ENCODE measurements around the gene ARHGAP40. TPM values are rescaled to one million over a fixed set of nuclear protein-coding genes. Genes with fewer than 3 reads are reported as not detected.

Gene ARHGAP40
- total and polyA plus RNA-seq, 2 of the 13 experiments (the other 11 are each of a cell fraction or from before 2014, with no cell fraction given) = 0.75 to 2.1 TPM

DNA sequence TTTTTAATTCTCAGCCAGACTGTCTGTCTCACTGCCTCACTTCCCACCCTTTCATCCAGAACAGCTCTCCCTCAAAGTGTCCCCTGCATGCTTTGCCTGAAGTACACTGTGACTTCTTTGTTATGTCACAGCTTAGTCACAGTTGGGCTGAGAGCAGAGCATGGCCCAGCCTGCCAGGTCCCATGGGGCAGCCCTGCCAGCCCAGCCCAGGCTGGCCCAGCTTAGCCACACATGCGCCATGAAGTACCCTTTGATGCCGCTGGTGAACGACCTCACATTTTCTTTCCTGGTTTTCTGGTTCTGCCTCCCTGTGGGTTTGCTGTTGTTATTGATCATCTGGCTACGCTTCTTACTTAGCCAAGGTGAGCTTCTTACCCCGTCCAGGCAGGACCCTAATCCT is 20.6 kb upstream of the ARHGAP40 start, which contains the start of gene ADIG (continued):
- TF ChIP-seq CBX5 (CRISPR knock-in tag; IDR thresholded peaks at IDR 0.05; ENCODE audit: borderline replicate concordance) (no peak), ZFP37 (CRISPR knock-in tag; IDR thresholded peaks at IDR 0.05; ENCODE audit: borderline replicate concordance) (no peak), IKZF4 (CRISPR knock-in tag; IDR thresholded peaks at IDR 0.05; ENCODE audit: borderline replicate concordance, low read depth, not compliant biosample characterization) (no peak), ZNF143 (CRISPR knock-in tag; IDR thresholded peaks at IDR 0.05) (no peak), CREB1 (IDR thresholded peaks at IDR 0.05) (0 out of 2 replicates have a peak, but pooled peaks have one; percentile 12), CREB1 (CRISPR knock-in tag; IDR thresholded peaks at IDR 0.05) (no peak), SMC3 (IDR thresholded peaks at IDR 0.05; ENCODE audit: low read length) (no peak), ARID2 (CRISPR knock-in tag; IDR thresholded peaks at IDR 0.05; ENCODE audit: borderline replicate concordance) (no peak)
- TF ChIP-seq, protein P1, sequence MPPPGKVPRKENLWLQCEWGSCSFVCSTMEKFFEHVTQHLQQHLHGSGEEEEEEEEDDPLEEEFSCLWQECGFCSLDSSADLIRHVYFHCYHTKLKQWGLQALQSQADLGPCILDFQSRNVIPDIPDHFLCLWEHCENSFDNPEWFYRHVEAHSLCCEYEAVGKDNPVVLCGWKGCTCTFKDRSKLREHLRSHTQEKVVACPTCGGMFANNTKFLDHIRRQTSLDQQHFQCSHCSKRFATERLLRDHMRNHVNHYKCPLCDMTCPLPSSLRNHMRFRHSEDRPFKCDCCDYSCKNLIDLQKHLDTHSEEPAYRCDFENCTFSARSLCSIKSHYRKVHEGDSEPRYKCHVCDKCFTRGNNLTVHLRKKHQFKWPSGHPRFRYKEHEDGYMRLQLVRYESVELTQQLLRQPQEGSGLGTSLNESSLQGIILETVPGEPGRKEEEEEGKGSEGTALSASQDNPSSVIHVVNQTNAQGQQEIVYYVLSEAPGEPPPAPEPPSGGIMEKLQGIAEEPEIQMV (CRISPR knock-in tag; IDR thresholded peaks at IDR 0.05; ENCODE audit: low read depth) = no peak
- TF ChIP-seq, protein P2, sequence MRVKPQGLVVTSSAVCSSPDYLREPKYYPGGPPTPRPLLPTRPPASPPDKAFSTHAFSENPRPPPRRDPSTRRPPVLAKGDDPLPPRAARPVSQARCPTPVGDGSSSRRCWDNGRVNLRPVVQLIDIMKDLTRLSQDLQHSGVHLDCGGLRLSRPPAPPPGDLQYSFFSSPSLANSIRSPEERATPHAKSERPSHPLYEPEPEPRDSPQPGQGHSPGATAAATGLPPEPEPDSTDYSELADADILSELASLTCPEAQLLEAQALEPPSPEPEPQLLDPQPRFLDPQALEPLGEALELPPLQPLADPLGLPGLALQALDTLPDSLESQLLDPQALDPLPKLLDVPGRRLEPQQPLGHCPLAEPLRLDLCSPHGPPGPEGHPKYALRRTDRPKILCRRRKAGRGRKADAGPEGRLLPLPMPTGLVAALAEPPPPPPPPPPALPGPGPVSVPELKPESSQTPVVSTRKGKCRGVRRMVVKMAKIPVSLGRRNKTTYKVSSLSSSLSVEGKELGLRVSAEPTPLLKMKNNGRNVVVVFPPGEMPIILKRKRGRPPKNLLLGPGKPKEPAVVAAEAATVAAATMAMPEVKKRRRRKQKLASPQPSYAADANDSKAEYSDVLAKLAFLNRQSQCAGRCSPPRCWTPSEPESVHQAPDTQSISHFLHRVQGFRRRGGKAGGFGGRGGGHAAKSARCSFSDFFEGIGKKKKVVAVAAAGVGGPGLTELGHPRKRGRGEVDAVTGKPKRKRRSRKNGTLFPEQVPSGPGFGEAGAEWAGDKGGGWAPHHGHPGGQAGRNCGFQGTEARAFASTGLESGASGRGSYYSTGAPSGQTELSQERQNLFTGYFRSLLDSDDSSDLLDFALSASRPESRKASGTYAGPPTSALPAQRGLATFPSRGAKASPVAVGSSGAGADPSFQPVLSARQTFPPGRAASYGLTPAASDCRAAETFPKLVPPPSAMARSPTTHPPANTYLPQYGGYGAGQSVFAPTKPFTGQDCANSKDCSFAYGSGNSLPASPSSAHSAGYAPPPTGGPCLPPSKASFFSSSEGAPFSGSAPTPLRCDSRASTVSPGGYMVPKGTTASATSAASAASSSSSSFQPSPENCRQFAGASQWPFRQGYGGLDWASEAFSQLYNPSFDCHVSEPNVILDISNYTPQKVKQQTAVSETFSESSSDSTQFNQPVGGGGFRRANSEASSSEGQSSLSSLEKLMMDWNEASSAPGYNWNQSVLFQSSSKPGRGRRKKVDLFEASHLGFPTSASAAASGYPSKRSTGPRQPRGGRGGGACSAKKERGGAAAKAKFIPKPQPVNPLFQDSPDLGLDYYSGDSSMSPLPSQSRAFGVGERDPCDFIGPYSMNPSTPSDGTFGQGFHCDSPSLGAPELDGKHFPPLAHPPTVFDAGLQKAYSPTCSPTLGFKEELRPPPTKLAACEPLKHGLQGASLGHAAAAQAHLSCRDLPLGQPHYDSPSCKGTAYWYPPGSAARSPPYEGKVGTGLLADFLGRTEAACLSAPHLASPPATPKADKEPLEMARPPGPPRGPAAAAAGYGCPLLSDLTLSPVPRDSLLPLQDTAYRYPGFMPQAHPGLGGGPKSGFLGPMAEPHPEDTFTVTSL (CRISPR knock-in tag; IDR thresholded peaks at IDR 0.05; ENCODE audit: borderline replicate concordance) = no peak
- TF ChIP-seq, protein P3, sequence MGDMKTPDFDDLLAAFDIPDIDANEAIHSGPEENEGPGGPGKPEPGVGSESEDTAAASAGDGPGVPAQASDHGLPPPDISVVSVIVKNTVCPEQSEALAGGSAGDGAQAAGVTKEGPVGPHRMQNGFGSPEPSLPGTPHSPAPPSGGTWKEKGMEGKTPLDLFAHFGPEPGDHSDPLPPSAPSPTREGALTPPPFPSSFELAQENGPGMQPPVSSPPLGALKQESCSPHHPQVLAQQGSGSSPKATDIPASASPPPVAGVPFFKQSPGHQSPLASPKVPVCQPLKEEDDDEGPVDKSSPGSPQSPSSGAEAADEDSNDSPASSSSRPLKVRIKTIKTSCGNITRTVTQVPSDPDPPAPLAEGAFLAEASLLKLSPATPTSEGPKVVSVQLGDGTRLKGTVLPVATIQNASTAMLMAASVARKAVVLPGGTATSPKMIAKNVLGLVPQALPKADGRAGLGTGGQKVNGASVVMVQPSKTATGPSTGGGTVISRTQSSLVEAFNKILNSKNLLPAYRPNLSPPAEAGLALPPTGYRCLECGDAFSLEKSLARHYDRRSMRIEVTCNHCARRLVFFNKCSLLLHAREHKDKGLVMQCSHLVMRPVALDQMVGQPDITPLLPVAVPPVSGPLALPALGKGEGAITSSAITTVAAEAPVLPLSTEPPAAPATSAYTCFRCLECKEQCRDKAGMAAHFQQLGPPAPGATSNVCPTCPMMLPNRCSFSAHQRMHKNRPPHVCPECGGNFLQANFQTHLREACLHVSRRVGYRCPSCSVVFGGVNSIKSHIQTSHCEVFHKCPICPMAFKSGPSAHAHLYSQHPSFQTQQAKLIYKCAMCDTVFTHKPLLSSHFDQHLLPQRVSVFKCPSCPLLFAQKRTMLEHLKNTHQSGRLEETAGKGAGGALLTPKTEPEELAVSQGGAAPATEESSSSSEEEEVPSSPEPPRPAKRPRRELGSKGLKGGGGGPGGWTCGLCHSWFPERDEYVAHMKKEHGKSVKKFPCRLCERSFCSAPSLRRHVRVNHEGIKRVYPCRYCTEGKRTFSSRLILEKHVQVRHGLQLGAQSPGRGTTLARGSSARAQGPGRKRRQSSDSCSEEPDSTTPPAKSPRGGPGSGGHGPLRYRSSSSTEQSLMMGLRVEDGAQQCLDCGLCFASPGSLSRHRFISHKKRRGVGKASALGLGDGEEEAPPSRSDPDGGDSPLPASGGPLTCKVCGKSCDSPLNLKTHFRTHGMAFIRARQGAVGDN (CRISPR knock-in tag; IDR thresholded peaks at IDR 0.05) = peak; percentile 55
- TF ChIP-seq, protein P4, sequence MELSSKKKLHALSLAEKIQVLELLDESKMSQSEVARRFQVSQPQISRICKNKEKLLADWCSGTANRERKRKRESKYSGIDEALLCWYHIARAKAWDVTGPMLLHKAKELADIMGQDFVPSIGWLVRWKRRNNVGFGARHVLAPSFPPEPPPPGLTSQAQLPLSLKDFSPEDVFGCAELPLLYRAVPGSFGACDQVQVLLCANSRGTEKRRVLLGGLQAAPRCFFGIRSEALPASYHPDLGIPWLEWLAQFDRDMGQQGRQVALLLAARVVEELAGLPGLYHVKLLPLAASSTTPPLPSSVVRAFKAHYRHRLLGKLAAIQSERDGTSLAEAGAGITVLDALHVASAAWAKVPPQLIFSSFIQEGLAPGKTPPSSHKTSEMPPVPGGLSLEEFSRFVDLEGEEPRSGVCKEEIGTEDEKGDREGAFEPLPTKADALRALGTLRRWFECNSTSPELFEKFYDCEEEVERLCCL (CRISPR knock-in tag; IDR thresholded peaks at IDR 0.05; ENCODE audit: borderline replicate concordance) = no peak
- TF ChIP-seq, protein P5, sequence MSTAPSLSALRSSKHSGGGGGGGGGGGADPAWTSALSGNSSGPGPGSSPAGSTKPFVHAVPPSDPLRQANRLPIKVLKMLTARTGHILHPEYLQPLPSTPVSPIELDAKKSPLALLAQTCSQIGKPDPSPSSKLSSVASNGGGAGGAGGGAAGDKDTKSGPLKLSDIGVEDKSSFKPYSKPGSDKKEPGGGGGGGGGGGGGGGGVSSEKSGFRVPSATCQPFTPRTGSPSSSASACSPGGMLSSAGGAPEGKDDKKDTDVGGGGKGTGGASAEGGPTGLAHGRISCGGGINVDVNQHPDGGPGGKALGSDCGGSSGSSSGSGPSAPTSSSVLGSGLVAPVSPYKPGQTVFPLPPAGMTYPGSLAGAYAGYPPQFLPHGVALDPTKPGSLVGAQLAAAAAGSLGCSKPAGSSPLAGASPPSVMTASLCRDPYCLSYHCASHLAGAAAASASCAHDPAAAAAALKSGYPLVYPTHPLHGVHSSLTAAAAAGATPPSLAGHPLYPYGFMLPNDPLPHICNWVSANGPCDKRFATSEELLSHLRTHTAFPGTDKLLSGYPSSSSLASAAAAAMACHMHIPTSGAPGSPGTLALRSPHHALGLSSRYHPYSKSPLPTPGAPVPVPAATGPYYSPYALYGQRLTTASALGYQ (CRISPR knock-in tag; IDR thresholded peaks at IDR 0.05) = no peak
